Pons (tissue), 1 donor: ENCODE data around the gene KLRD1.
A peak's percentile ranks its signal among the peaks of the same experiment; 100 is the strongest.
"Not testable (repeated sequence)": the region's sequence is repeated elsewhere in the genome, so short reads cannot be mapped to it uniquely, and the experiment has no call there.

Experiments used
- DNase-seq: peaks from one replicate; pipeline ENCODE4 v3.0.0-alpha.2; 2016; ENCODE audit warnings: low spot score

Gene KLRD1

DNA sequence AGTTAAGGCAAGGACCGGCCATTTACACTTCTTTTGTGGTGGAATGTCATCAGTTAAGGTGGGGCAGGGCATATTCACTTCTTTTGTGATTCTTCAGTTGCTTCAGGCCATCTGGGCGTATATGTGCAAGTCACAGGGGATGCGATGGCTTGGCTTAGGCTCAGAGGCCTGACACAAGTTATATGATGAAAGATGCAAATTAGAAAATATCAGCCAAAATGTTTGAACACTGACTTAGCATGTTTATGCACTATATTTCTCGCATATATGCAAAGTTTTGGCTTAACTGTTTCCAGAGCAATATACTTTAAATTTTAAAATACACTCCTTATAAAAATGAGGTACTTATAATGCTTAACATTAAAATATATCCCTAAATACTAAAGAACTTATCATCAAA is 30.8 kb downstream of the KLRD1 start:
- DNase-seq: not testable (repeated sequence)

DNA sequence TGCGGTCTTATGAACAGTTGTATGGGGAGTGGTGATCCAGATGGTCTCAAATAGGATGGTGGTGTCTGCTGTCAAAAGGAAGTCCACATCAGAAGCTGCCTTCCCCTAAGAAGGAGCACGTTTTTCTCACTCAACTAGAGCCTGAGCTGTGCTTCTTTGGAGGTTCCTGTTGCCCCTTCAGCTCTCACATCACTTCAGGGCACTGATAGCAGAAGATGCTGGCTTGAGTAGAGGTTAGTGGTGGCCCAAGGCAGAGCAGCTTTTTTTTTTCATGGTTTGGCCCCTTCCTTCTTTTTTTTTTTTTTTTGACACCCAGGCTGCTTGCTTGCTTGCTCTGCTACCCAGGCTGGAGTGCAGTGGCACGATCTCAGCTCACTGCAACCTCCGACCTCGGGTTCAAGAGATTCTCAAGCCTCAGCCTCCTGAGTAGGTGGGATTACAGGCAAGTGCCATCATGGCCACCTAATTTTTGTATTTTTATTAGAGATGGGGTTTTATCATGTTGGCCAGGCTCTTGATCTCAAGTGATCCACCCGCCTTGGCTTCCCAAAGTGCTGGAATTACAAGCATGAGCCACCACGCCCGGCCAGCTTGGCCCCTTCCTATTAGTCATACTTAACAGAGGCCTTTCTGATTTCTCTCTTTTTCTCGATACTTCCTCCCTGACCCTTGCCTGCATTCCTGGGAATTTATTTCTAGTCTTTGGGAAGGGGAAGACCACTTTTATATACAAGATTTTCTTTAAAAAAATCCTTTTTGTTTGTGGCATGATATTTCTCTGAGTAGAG is 31.6 kb downstream of the KLRD1 start:
- no peak for DNase-seq

- not testable (repeated sequence) for DNase-seq
Observed at GRCh38 chr12:10340946-10341345, 33.3 kb downstream of the KLRD1 start.

DNA sequence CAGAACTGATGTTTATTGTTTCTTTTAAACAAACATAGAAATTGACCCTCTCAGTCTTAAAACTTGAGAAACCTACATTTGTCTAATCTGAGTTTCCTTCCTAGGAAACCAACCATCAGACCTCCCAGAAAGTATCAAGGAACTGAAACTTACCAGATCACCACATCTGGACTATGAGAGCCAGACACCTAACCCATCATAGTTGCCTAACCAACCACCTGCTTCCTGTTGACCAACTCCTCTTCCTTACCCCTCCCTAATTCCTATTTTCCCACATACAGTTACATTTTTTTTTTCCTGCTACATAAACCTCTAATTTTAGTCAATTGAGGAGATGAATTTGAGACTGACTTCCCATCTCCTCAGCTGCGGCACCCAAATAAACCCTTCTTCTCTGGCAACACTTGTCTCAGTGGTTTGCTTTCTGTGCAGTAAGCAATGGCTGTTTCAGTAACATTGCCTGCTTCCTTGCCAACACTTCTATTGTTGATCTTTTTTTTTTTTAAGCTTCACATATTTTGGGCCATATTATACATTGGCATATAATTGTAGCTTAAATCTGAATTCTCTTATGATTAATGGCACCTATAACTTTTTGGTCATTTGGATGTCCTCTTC is 34.3 kb downstream of the KLRD1 start:
- DNase-seq: no peak

DNA sequence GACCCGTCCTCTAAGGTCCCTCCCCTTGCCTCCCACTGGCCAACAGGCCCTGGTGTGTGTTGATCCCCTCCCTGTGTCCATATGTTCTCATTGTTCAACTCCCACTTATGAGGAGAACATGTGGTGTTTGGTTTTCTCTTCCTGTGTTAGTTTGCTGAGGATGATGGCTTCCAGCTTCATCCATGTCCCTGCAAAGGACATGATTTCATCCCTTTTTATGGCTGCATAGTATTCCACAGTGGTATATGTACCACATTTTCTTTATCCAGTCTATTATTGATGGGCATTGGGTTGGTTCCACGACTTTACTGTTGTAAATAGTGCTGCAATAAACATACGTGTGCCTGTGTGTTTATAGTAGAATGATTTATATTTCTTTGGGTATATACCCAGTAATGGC is 43.8 kb downstream of the KLRD1 start:
- not testable (repeated sequence) for DNase-seq

DNA sequence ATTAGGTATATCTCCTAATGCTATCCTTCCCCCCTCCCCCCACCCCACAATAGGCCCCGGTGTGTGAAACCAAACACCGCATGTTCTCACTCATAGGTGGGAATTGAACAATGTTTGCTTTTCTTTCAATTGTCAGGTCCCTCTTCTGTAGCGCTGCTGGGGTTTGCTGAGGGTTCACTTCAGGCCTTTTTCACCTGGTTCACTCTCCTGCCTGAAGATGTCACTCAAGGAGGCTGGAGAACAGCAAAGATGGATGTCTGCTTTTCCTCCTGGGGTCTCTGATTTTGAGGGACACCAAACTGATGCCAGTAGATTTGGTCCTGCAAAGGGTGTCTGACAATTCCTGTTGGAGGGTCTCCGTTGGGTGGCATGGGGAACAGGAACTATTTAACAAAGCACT is 46.4 kb downstream of the KLRD1 start:
- DNase-seq: no peak

DNA sequence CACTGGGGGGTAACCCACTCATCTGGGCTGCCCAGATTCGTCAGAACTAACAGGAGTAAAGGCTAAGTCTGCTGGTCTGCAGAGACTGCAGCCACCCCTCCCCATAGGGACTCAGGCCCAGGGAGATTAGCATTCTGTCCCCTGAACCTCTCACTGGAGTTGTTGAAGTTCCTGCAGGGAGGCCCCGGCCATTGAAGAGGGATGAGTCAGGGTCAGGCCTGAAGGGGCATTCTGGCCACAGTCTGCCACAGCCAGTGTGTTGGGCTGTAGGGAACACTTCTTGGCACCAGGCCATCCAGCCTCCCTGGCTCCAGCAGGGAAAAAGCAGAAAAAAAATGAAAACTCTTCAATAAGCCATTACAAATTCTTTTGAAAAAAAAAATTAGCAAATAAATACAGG is 46.8 kb downstream of the KLRD1 start:
- no peak for DNase-seq

DNA sequence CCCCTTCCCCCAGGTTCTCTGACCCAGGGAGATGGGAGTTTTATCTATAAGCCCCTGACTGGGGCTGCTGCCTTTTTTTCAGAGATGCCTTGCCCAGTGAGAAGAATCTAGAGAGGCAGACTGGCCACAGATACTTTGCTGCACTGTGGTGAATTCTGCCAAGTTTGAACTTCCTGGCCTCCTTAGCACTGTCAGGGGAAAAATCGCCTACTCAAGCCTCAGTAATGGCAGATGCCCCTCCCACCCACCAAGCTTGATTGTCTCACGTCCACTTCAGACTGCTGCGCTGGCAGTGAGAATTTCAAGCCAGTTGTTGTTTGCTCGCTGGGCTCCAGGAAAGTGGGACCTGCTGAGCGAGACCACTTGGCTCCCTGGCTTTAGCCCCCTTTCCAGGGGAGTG is 50.5 kb downstream of the KLRD1 start:
- no peak for DNase-seq

- DNase-seq: no peak
Observed at GRCh38 chr12:10358969-10359368, 51.3 kb downstream of the KLRD1 start.

DNA sequence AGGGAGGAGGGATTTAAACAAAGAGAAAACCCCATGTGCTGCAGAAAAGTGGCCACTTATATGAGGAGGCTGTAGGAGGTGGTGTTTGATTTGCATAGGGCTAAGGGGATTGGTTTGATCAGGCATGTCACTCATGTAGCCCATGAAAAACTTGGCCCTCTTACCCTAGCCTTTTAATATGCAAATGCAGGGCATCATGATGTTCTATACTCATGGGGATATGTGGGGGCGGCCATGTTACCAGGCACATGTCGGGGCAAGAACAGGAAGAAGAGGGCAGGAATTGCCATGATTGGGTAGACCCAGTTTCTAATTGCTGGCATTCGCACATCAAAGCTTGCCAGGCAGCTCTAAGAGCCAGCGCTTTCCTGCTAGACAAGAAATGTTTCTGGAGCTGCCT is 53.4 kb downstream of the KLRD1 start:
- no peak for DNase-seq

GRCh38 chr12:10361622-10362021 is 54.0 kb downstream of the KLRD1 start:
- peak; percentile 15 for DNase-seq

- no peak for DNase-seq
Observed at GRCh38 chr12:10362325-10362724, 54.7 kb downstream of the KLRD1 start.

GRCh38 chr12:10362828-10363657 is 55.4 kb downstream of the KLRD1 start:
- peak; percentile 20 for DNase-seq

GRCh38 chr12:10363658-10363913 is 55.9 kb downstream of the KLRD1 start:
- DNase-seq: peak; percentile 54

DNA sequence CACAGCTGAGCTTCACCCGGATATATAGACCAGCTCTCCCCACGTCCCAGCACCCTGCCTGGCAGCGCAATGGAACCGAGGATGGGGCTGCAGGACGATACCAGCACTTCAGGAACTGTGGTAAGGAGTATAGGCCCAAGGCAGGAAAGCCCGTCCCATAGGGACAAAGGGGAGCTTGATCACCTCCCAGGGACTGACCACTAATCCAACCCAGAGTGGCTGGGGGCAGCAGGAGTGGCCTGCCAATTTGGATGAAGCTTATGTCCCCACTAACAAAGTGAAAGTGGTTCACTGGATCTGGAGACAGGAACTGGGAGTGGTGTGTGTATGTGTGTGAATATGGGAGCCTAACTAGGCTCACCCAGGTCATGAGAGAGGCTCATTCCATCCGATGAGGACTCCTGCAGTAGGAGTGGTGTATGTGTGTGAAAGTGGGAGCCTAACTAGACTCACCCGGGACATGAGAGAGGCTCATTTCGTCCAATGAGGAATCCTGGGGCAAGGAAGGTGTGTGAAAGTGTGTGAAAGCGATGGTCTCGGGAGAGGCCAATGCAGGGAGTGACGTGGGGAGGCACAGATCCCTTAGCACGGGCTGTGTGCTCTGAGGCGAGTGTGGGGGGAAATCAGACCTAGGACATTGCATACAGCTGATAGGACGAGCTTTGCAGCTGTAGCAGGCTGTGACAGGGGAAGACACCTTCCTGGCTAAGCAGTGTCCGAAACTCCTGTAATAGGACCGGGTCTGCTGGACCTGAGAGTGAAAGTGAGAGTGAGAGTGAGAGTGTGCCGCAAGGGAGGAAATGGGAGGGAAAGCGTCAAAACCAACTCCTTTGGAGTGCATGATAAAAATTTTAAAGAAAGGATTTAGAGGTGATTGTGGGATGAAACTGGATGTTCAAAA is 56.5 kb downstream of the KLRD1 start:
- peak; percentile 84 for DNase-seq

DNA sequence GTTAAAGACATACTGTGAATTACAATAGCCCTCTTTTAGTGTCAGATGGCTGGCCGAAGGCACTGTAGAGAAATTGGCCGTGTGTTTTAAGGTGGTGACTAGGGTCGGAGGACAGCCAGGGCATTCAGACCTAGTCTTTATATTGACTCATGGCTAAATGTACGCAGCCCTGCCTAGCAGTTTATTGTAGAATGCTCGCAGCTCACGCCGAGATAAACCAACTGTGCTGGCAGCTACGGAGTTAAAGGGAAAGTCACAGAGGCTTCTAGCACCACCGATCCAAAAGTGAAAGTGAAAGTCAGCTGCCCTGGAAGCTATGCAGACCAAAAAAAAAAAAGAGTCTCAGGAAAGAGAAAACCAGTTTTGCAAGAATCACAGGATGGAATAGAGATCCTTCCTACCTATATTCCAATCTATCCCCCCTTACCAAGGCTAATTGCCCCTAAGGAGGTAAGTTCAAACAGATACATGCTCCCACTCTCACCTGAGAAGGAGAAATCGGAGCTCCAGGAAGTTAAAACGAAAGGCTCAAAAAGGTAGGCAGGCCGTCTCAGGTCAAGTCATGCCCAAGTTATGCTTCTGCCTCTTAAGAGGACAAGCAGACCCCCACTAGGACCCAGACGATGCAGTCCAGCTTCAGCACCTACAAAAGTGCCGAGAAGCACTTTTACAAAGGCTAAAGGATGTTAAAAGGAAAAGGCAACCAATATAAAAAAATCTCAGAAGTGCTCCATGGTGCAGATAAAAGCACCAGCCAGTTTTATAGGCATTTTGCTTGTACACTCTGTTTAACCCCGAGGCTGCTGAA is 57.3 kb downstream of the KLRD1 start:
- DNase-seq: peak; percentile 88

DNA sequence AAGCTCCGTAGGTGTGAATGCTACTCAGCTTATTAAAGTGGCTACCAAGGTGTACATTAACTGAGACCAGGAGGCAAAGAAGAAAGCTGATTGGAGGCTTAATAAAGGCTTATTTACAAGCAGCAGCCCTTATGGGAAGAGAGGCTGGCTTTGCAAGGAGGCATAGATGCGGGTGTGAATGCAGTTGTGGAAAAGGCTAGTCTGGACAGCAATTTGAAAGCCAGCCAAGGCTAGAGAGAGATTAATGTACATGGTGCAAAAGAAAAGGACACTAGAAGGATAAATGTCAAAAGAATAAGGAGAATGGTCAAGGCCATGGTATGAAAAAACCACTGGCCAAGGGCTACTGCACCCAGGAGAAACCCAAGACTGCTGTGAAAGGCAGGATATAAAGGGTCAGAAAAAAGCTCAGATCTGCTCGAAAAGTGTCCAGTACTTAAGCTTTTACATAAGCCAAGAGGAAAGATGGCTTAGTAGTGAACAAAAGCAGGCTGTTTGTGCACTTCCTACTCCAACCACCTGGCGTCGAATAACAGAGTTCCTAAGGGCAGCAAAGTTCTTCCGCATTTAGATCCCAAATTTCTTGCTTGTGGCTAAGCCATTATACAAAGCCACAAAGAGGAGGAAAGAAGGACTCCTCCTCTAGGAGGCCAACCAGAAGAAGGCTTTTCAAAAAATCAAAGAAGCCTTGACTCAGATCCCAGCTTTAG is 58.2 kb downstream of the KLRD1 start:
- DNase-seq: peak; percentile 69

DNA sequence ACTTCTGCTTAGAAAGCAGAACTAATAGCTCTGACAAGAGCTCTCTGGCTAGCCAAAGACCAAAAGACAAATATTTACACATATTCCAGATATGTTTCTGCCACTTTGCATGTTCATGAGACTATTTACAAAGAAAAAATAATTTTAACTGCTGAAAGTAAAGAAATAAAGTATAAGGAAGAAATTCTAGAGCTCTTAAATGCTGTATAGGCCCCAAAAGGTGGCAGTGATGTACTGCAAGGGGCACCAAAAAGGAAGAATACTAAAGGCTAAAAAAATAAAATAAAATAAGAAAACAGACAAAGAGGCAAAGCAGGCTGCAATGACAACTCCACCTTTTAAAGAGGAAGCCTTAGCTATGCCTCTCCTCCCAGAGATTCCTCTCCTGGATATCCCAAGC is 59.2 kb downstream of the KLRD1 start:
- peak; percentile 69 for DNase-seq

- not testable (repeated sequence) for DNase-seq
Observed at GRCh38 chr12:10367714-10368113, 60.0 kb downstream of the KLRD1 start.
